NCI-H446 (cell line): Measurements from ENCODE around the gene CYB5R4.

Source experiments
- DNase-seq, 2 experiments: peaks; one replicate each; lab custom pipeline; 2025; lab: John Stamatoyannopoulos, UW

The CYB5R4 gene

DNA sequence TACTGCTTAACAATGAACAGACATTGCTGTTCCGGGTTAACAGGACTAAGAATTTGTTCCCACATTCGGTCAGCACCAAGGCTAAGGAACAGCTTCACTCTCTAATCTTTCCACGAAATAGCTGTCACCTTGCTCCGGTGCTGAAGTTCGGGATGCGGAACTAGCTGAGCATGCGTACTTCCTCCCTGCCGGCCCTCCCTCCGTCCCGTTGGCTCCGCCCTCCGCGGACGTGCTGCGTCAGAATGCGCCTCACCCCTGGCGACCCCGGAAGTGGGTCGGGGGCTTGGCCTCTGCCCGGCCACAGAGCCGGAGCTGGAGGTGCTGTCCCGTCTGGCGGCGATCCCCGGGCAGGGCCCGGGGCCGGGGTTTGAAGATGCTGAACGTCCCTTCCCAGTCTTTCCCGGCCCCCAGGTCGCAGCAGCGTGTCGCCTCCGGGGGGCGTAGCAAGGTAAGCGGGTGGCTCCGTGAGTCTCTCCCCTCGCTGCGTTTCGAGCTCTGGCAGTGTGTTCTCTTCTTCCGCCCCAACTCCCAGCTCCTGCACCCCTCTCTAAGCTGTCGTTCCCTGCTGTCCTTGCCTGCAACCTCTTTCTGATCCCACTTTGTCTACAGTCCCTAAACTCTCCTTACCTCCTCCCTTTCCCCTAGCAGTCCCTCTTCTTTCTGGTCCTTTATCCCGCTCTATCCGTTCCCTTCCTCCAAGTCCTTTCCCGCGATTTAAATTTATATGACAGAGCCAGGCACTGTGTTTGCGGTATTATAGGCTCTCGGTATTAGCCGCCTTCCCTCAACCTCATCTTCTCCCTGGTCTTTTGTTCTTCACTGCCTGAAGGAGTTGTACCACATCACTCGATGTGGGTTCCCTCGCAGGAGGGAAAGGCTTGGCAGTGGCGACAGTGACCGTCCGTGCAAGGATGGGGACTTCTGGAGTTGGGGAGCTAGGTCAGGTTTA, at the start of gene CYB5R4:
Gene CYB5R4 (plus strand): TSS at position 280 of the 949 bp plus-strand sequence. CDS start 94 bp downstream, at position 374.
- DNase-seq, result peak; percentile 59 to 85

DNA sequence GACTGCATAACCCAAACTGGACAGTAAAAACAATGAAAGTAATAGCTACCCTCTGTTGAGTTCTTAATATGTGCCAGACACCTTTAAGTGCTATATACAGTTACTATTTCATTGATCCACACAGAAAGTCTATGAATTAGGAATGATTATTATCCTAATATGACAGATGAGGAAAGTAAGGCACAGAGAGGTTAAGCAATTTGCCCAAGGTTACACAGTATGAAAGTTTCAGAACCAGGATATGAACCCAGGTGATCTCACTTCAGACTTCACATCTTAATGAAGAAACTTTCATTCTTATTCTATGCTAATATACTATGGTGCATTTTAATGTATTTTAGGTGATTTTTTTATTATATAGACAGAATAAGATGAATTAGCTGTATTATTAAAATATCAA, 46.9 kb upstream of the CYB5R4 start:
- DNase-seq, result no peak

DNA sequence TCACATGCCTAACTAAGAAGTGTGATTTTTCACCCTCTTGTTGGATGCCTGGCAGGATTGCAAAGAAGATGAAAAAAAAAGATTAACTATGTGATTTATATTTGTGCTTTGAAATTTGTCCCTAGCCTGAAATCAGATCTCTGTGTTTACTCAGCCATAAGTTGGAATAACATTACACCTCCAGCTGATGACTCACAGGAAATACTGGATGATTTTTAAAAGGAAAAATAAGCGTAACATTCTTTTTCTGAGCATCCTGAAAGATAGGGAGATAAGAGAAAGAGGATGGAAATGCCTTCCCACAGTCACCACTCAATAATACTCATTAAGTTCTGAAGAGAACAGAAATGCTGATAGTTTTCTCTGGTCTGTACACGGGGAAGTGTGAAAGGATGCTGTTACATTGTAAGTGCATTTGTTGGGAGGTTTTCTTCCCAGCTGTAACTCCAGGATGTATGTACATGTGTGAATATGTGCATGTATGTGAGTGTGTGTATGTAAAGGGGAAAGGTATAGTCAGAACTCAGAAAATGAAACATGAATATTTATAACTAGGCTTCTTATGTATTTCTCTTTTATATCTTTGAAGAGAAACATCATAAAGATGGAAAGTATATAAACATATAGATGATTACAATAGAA, 43.7 kb upstream of the CYB5R4 start:
- no peak for DNase-seq

- no peak for DNase-seq
Measured at GRCh38 chr6:83822629-83823169, 36.8 kb upstream of the CYB5R4 start.

DNA sequence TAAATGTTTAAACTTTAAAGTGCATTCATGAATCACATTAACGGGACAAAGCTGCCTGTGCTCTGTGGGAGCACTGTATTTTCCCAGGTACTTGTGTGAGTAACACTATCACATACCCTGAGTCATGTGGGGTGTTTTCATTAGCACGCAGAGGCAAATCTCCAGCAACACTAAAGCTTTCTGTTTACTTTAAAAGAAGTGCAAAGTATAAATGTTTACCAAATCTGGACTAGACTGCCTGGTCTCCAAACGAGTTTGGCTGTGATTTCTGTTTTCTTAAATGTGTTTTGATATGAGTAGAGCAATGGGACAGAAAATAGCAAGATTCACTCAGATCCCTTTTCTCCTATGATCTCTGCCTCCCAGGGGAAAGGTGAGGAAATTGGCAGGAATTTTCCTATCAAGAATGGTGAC, 35.1 kb upstream of the CYB5R4 start:
- DNase-seq, result no peak

DNA sequence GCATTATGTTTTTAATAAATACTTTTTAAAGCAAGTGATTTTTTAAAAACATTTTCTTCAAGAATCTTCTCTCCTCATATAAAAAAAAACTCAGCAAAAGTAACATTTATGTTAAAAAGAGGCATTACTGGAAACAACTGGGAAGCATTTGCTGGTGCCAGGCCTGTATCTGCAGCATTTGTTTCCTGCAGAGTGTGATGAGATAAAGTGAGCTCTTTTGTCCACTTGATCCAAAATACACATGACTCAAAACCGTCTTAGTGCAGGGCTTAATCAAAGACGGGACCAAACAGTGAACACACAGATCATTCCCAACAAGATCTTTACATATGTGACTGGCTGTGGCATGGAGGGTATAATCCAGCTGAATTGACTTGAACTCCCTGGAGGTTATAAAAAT, 34.7 kb upstream of the CYB5R4 start:
- DNase-seq, result no peak

GRCh38 chr6:83827050-83827449, 32.4 kb upstream of the CYB5R4 start:
- DNase-seq, result no peak

DNA sequence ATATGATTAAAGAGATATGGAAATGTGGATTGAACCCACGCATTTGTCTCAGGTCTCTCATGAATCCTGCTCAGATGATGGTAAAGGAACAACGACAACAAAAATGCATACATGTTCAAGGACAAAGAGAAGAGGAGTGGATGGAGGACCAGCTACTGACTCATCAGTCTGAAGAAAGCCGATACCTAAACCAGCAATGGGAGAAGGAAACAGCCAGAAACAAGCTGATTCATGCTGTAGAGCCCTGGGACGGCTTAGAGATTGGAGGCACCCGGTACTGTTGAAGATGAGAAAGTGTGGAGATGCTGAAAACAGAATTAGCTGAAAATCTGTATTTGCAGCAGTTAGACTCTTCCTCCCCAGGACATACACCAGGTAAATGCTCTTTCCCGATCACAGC, 20.8 kb upstream of the CYB5R4 start:
- DNase-seq, result no peak

GRCh38 chr6:83844170-83844569, 15.3 kb upstream of the CYB5R4 start:
- no peak for DNase-seq

GRCh38 chr6:83846291-83846690, 13.2 kb upstream of the CYB5R4 start:
- no peak for DNase-seq

DNA sequence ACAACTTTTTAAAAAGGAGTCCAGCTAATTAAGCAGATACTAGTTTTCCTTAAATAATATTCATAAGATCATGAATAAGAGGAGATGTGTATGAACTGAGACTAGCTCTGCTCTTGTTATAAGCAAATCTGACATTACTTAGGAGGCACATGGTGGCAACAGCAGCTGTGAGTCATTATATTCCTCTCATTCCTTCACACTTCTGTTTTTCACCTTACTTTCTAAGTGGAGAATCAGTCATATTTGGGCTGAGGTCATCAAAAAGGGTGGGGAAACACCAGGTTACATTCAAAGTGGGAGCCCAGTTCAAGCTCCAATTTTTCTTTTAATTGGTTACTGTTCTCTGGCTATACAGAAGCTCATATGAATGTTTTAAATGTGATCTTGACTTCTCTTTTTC, 12.3 kb upstream of the CYB5R4 start:
- no peak for DNase-seq

- no peak for DNase-seq
Measured at GRCh38 chr6:83849127-83849526, 10.4 kb upstream of the CYB5R4 start.

- DNase-seq, result no peak
Measured at GRCh38 chr6:83849610-83850009, 9.9 kb upstream of the CYB5R4 start.

DNA sequence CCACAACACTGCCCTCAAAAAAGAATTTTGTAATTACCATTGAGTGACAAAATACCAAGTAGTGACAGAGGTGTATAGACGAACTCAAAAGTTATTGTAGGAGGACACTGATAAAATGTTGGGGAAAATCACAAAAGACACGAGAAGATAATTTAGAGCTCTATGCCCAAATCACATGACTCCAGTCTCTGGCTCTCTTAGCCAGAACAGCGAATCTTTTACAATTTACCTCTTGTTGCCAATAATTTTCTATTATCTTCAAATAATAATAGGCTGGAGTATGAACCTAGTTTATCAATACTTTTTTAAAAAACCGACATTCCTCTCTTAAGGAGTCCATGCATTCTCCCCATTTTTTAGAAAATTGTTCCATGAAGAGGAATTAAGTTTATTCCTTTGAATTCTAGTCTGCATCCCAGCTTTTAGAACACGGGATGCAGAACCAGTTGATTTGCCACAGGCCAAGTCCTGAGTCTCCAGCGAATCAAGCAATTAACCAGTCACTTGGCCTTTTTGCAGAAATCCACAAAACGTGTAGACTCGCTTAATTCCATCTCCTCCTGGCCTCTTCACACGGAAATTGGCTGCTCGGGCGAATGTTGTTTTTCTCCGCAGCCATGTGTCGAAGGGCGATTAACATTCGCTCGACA, 6.8 kb upstream of the CYB5R4 start:
- DNase-seq, result peak in 1 of 2 experiments; percentile 40

GRCh38 chr6:83853178-83854000, 6.1 kb upstream of the CYB5R4 start, which contains the start of gene RIPPLY2:
Gene RIPPLY2, plus strand, starts transcription at chr6:83853360. Its CDS starts 57 bp downstream, at chr6:83853417.
- DNase-seq, result peak; percentile 66 to 74

- peak in 1 of 2 experiments; percentile 30 for DNase-seq
Measured at GRCh38 chr6:83854001-83854501, 5.4 kb upstream of the CYB5R4 start.

- no peak for DNase-seq
Measured at GRCh38 chr6:83854766-83855165, 4.7 kb upstream of the CYB5R4 start.

DNA sequence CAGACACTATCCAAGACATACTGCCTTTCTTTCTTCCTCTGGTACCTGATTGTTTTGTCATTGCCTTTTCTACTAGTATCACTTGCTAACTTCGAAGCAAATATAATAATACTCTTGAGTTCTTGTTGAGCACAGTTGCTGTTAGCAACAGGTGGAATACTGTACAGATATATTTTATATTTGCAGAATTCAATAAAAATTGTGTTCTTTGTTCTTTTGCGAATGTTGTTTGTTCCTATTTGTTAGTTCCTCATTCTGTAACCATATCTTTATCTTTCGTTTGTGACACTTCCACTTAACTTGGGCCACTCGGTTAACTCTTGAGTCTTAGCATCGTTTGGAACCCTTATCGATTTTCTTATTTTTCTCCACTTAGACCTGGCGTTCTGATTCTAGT, 868 bp downstream of the CYB5R4 start:
- no peak for DNase-seq

- no peak for DNase-seq
Measured at GRCh38 chr6:83860782-83861495, 1.4 kb downstream of the CYB5R4 start.

GRCh38 chr6:83862776-83863471, 3.4 kb downstream of the CYB5R4 start:
- no peak for DNase-seq
